Testis (tissue), 2 donors: Measurements from ENCODE around the gene CST4.
"Not testable (repeated sequence)": the region's sequence is repeated elsewhere in the genome, so short reads cannot be mapped to it uniquely, and the experiment has no call there.

Experiments
- POLR2A ChIP-seq: fragments of 450-650 bp; IDR thresholded peaks from one replicate; pipeline ENCODE4 v1.6.1; 2017; ENCODE audit warnings: antibody characterized with exemption, mild to moderate bottlenecking, moderate library complexity
- TF ChIP-seq, protein P1 (sequence below), 3 experiments: fragments of 450-650 bp in 2 of 3; fragments of 200-600 bp in 1 of 3; sonication (generic) in 1 of 3; IDR thresholded peaks; one replicate each; pipeline ENCODE4 v1.5.1; 2016 to 2019; ENCODE audit warnings: antibody characterized with exemption in 3 of 3, mild to moderate bottlenecking in 2 of 3, moderate library complexity in 1 of 3

DNA sequence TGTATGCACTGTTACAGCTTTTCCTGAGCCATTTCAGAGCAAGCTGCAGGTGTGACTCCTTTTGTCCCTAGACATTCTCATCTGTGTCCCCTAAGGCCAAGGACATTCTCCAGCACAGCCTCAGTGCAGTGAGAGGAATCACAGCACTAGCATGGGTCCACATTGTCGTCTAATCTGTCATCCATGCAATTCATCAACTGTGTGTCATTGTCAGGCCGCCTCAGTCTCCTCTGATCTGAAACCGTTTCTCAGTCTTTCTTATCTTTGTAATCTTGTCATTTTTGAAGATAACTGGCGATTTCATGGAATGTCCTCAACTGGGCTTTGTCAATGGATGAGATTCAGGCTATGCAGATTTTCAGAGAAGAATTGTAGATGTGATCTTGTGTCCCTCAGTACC is 24.8 kb downstream of the CST4 start:
- TF ChIP-seq, protein P1, sequence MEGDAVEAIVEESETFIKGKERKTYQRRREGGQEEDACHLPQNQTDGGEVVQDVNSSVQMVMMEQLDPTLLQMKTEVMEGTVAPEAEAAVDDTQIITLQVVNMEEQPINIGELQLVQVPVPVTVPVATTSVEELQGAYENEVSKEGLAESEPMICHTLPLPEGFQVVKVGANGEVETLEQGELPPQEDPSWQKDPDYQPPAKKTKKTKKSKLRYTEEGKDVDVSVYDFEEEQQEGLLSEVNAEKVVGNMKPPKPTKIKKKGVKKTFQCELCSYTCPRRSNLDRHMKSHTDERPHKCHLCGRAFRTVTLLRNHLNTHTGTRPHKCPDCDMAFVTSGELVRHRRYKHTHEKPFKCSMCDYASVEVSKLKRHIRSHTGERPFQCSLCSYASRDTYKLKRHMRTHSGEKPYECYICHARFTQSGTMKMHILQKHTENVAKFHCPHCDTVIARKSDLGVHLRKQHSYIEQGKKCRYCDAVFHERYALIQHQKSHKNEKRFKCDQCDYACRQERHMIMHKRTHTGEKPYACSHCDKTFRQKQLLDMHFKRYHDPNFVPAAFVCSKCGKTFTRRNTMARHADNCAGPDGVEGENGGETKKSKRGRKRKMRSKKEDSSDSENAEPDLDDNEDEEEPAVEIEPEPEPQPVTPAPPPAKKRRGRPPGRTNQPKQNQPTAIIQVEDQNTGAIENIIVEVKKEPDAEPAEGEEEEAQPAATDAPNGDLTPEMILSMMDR (IDR thresholded peaks at IDR 0.05), result not testable (repeated sequence)
- TF ChIP-seq POLR2A, result not testable (repeated sequence)
